GM21526 (cell line): ENCODE measurements around the gene HBZ.
"Not testable (repeated sequence)": the region's sequence is repeated elsewhere in the genome, so short reads cannot be mapped to it uniquely, and the experiment has no call there.

ENCODE experiments used
- ATAC-seq: cut with Tn5 transposase; IDR thresholded peaks from one replicate; pipeline ENCODE4 v1.9.1; 2021; ENCODE audit warnings: moderate library complexity; ENCODE audit not compliant: unreplicated experiment, low FRiP score

The HBZ gene

DNA sequence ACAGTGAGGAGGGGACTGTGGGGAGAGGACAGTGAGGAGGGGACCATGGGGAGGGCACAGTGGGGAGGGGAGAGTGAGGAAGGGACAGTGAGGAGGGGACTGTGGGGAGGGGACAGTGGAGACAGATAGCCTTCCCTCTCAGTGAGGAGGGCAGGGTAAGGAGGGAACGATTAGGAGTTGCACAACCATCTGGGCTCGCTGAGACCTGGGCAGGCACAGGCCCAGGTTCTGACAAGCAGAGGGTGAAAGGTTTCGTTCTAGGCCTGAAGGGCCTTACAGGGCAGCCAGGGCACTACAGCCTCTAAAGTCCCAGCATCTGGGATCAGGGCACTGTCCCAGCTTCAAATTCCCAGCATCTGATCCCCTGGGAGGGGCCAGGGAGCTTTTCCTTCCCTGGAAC lies 11.3 kb downstream of the HBZ start:
- not testable (repeated sequence) for ATAC-seq

DNA sequence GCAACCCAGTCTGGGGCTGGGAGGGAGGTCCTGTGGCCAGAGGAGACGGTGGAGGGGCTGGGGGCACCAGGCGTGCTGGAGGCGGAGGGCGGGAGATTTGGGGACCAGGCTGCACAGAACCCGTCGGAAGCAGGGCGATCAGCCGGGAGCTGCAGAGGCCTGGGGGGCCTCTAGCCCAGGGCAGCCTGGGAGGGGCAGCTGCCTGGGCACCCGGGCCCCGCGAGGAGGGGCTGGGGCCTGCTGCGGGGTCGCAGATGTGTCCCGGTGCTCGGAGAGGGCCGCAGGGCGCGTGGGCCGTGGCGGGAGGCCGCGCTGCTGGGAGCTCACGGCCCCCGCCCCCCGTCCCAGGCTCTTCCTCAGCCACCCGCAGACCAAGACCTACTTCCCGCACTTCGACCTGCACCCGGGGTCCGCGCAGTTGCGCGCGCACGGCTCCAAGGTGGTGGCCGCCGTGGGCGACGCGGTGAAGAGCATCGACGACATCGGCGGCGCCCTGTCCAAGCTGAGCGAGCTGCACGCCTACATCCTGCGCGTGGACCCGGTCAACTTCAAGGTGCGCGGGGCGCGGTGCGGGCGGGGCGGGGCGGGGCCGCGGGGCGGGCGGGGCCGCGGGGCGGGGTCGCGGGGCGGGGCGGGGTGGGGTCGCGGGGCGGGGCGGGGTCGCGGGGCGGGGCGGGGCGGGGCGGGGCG lies 11.8 kb downstream of the HBZ start:
- not testable (repeated sequence) for ATAC-seq

DNA sequence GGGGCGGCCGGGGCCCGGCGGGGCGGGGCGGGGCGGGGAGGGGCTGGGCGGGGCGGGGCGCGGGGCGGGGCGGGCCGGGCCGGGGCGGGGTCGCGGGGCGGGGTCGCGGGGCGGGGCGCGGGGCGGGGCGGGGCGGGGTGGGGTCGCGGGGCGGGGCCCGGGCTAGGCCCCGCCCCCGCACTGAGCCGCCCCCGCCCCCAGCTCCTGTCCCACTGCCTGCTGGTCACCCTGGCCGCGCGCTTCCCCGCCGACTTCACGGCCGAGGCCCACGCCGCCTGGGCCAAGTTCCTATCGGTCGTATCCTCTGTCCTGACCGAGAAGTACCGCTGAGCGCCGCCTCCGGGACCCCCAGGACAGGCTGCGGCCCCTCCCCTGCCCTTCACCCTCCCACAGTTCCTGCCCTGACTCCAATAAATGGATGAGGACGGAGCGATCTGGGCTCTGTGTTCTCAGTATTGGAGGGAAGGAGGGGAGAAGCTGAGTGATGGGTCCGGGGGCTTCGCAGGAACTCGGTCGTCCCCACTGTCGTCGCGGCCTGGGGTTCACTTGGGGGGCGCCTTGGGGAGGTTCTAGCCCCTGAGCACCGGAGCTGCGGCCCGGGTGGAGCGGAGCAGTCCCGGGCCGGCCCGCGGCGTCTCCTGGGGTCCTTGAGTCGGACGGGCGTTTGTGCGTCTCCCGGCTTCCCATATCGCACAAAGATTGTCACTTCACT lies 12.5 kb downstream of the HBZ start:
- no peak for ATAC-seq

DNA sequence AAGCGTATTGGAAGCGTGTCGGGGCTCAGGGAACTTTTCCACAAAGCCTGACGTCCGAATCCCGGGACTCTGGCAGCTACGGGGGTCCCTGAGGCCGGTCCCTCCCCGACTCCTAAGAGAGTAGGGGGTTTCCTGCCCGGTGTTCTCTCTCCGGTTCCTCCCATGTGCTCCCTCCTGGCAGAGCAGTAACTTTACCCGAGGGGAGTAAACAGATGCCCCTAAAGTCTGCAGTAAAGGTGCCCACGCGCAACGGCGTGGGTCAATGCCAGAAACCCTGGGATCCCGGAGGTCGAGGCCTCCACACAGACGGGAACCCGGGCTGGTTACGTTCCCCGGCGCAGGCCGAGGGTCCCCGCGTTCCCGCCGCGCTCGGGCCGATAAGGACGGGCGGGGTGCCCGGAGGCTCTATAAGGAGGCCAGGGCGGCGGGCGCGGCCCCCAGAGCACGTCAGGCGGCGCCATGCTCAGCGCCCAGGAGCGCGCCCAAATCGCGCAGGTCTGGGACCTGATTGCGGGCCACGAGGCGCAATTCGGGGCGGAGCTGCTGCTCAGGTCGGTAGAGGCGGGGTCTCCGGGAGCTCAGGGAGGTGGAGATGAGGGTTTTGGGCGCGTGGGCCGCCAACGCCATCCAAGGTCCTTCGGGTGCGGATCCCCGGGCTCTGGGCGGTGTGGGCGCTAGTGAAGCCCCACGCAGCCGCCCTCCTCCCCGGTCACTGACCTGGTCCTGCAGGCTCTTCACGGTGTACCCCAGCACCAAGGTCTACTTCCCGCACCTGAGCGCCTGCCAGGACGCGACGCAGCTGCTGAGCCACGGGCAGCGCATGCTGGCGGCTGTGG lies 13.3 kb downstream of the HBZ start, which contains the start of gene HBM:
Gene HBM (plus strand): TSS at position 440 of the 836 bp plus-strand sequence. CDS start 20 bp downstream, at position 460.
- ATAC-seq: no peak

DNA sequence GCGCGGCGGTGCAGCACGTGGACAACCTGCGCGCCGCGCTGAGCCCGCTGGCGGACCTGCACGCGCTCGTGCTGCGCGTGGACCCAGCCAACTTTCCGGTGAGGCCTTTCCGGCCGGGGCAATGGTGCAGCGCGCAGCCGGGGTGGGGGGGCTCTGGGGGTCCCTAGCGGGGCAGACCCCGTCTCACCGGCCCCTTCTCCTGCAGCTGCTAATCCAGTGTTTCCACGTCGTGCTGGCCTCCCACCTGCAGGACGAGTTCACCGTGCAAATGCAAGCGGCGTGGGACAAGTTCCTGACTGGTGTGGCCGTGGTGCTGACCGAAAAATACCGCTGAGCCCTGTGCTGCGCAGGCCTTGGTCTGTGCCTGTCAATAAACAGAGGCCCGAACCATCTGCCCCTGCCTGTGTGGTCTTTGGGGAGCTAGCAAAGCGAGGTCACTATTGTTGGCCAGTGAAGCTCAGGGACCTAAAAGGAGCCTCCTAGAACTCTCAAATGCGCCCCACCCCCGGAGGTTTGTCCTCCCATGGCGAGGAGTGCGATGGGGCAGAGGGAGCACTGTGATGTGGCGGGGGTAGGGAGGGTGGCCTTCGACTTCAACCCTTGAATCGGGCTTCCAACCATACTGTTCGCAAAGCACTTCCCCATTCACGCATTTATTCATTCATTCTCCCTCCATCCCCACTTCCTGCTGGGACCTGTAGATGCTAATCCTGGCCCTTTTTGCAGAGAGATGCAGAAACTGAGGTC lies 14.1 kb downstream of the HBZ start:
- no peak for ATAC-seq

DNA sequence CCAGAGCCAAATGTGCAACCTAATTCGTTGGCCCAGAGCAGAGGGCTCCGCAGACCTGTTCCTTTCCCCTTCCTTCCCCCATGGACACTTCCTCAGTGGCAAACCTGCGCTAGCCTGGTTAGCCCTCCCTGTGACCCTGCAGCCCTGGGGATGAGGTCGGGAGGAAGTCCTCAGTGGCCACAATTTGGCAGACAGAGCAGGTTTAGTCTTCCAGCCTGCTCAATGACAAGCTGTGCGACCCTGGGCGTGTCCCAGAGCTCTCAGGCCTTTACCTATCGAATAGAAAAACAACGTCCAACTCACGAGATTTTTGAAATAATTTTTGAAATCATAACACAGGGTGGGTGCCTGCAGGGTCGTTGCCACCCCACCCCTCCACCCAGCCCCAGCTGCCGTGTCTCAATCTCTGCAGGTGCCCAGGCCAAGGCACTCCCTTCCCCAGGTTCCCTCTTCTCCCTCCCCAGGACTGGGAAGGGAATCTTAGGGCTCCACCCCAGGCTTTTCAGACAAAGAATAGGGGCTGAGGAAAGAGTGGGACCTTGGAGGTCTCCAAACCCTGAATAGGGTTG lies 14.8 kb downstream of the HBZ start:
- ATAC-seq: no peak

DNA sequence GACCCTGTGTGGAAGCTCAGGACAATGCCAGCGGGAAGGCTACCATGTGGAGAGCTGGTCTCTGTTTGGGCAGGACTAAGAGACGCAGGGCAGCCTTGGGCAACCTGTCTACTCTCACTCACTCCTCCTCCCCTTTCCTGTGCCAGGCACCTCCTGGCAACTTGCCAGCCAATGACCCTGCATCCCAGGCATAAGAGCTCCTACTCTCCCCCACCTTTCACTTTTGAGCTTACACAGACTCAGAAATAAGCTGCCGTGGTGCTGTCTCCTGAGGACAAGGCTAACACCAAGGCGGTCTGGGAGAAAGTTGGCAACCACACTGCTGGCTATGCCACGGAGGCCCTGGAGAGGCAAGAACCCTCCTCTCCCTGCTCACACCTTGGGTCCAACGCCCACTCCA lies 16.0 kb downstream of the HBZ start:
- no peak for ATAC-seq

DNA sequence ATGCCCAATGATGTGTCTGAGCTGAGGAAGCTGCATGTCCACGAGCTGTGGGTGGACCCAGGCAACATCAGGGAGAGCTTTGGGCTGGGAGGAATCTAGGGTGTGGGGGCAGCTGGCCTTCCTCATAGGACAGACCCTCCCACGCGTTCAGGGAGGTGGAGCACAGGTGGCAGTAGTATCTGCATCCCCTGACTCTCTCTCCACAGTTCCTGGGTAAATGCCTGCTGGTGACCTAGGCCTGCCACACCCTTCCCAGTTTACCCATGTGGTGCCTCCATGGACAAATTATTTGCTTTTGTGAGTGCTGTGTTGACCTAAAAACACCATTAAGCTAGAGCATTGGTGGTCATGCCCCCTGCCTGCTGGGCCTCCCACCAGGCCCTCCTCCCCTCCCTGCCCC lies 16.6 kb downstream of the HBZ start:
- no peak for ATAC-seq

DNA sequence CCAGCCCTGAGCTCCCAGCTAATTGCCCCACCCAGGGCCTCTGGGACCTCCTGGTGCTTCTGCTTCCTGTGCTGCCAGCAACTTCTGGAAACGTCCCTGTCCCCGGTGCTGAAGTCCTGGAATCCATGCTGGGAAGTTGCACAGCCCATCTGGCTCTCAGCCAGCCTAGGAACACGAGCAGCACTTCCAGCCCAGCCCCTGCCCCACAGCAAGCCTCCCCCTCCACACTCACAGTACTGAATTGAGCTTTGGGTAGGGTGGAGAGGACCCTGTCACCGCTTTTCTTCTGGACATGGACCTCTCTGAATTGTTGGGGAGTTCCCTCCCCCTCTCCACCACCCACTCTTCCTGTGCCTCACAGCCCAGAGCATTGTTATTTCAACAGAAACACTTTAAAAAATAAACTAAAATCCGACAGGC lies 17.7 kb downstream of the HBZ start:
- not testable (repeated sequence) for ATAC-seq

DNA sequence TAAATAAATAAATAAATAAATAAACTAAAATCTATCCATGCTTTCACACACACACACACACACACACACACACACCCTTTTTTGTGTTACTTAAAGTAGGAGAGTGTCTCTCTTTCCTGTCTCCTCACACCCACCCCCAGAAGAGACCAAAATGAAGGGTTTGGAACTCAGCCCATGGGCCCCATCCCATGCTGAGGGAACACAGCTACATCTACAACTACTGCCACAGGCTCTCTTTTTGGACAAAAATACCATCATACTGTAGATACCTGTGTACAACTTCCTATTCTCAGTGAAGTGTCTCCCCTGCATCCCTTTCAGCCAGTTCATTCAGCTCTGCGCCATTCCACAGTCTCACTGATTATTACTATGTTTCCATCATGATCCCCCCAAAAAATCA lies 18.3 kb downstream of the HBZ start:
- ATAC-seq: no peak

DNA sequence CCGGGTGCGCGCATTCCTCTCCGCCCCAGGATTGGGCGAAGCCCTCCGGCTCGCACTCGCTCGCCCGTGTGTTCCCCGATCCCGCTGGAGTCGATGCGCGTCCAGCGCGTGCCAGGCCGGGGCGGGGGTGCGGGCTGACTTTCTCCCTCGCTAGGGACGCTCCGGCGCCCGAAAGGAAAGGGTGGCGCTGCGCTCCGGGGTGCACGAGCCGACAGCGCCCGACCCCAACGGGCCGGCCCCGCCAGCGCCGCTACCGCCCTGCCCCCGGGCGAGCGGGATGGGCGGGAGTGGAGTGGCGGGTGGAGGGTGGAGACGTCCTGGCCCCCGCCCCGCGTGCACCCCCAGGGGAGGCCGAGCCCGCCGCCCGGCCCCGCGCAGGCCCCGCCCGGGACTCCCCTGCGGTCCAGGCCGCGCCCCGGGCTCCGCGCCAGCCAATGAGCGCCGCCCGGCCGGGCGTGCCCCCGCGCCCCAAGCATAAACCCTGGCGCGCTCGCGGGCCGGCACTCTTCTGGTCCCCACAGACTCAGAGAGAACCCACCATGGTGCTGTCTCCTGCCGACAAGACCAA lies 20.0 kb downstream of the HBZ start, which contains the start of gene HBA2:
Gene HBA2 (plus strand): TSS at position 503 of the 568 bp plus-strand sequence. CDS start 37 bp downstream, at position 540.
- not testable (repeated sequence) for ATAC-seq

DNA sequence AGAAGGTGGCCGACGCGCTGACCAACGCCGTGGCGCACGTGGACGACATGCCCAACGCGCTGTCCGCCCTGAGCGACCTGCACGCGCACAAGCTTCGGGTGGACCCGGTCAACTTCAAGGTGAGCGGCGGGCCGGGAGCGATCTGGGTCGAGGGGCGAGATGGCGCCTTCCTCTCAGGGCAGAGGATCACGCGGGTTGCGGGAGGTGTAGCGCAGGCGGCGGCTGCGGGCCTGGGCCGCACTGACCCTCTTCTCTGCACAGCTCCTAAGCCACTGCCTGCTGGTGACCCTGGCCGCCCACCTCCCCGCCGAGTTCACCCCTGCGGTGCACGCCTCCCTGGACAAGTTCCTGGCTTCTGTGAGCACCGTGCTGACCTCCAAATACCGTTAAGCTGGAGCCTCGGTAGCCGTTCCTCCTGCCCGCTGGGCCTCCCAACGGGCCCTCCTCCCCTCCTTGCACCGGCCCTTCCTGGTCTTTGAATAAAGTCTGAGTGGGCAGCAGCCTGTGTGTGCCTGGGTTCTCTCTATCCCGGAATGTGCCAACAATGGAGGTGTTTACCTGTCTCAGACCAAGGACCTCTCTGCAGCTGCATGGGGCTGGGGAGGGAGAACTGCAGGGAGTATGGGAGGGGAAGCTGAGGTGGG lies 20.9 kb downstream of the HBZ start:
- not testable (repeated sequence) for ATAC-seq

DNA sequence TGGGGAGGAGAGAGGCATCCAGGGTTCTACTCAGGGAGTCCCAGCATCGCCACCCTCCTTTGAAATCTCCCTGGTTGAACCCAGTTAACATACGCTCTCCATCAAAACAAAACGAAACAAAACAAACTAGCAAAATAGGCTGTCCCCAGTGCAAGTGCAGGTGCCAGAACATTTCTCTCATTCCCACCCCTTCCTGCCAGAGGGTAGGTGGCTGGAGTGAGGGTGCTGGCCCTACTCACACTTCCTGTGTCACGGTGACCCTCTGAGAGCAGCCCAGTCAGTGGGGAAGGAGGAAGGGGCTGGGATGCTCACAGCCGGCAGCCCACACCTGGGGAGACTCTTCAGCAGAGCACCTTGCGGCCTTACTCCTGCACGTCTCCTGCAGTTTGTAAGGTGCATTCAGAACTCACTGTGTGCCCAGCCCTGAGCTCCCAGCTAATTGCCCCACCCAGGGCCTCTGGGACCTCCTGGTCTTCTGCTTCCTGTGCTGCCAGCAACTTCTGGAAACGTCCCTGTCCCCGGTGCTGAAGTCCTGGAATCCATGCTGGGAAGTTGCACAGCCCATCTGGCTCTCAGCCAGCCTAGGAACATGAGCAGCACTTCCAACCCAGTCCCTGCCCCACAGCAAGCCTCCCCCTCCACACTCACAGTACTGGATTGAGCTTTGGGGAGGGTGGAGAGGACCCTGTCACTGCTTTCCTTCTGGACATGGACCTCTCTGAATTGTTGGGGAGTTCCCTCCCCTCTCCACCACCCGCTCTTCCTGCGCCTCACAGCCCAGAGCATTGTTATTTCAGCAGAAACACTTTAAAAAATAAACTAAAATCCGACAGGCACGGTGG lies 21.7 kb downstream of the HBZ start:
- not testable (repeated sequence) for ATAC-seq

DNA sequence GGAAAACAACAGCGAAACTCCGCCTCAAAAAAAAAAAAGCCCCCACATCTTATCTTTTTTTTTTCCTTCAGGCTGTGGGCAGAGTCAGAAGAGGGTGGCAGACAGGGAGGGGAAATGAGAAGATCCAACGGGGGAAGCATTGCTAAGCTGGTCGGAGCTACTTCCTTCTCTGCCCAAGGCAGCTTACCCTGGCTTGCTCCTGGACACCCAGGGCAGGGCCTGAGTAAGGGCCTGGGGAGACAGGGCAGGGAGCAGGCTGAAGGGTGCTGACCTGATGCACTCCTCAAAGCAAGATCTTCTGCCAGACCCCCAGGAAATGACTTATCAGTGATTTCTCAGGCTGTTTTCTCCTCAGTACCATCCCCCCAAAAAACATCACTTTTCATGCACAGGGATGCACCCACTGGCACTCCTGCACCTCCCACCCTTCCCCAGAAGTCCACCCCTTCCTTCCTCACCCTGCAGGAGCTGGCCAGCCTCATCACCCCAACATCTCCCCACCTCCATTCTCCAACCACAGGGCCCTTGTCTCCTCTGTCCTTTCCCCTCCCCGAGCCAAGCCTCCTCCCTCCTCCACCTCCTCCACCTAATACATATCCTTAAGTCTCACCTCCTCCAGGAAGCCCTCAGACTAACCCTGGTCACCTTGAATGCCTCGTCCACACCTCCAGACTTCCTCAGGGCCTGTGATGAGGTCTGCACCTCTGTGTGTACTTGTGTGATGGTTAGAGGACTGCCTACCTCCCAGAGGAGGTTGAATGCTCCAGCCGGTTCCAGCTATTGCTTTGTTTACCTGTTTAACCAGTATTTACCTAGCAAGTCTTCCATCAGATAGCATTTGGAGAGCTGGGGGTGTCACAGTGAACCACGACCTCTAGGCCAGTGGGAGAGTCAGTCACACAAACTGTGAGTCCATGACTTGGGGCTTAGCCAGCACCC lies 22.8 kb downstream of the HBZ start:
- ATAC-seq: no peak

DNA sequence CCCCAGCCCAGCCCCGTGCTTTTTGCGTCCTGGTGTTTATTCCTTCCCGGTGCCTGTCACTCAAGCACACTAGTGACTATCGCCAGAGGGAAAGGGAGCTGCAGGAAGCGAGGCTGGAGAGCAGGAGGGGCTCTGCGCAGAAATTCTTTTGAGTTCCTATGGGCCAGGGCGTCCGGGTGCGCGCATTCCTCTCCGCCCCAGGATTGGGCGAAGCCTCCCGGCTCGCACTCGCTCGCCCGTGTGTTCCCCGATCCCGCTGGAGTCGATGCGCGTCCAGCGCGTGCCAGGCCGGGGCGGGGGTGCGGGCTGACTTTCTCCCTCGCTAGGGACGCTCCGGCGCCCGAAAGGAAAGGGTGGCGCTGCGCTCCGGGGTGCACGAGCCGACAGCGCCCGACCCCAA lies 23.6 kb downstream of the HBZ start:
- ATAC-seq: not testable (repeated sequence)

DNA sequence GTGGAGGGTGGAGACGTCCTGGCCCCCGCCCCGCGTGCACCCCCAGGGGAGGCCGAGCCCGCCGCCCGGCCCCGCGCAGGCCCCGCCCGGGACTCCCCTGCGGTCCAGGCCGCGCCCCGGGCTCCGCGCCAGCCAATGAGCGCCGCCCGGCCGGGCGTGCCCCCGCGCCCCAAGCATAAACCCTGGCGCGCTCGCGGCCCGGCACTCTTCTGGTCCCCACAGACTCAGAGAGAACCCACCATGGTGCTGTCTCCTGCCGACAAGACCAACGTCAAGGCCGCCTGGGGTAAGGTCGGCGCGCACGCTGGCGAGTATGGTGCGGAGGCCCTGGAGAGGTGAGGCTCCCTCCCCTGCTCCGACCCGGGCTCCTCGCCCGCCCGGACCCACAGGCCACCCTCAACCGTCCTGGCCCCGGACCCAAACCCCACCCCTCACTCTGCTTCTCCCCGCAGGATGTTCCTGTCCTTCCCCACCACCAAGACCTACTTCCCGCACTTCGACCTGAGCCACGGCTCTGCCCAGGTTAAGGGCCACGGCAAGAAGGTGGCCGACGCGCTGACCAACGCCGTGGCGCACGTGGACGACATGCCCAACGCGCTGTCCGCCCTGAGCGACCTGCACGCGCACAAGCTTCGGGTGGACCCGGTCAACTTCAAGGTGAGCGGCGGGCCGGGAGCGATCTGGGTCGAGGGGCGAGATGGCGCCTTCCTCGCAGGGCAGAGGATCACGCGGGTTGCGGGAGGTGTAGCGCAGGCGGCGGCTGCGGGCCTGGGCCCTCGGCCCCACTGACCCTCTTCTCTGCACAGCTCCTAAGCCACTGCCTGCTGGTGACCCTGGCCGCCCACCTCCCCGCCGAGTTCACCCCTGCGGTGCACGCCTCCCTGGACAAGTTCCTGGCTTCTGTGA lies 24.3 kb downstream of the HBZ start, which contains the start of gene HBA1:
Gene HBA1 (plus strand): TSS at position 204 of the 906 bp plus-strand sequence. CDS start 37 bp downstream, at position 241.
- not testable (repeated sequence) for ATAC-seq
